HS-27A (cell line): ENCODE measurements around the gene UBE2J2.

Experiments
- DNase-seq: peaks from one replicate; pipeline ENCODE4 v3.0.0-alpha.2; 2012; ENCODE audit warnings: low read depth, missing footprints

UBE2J2 gene

DNA sequence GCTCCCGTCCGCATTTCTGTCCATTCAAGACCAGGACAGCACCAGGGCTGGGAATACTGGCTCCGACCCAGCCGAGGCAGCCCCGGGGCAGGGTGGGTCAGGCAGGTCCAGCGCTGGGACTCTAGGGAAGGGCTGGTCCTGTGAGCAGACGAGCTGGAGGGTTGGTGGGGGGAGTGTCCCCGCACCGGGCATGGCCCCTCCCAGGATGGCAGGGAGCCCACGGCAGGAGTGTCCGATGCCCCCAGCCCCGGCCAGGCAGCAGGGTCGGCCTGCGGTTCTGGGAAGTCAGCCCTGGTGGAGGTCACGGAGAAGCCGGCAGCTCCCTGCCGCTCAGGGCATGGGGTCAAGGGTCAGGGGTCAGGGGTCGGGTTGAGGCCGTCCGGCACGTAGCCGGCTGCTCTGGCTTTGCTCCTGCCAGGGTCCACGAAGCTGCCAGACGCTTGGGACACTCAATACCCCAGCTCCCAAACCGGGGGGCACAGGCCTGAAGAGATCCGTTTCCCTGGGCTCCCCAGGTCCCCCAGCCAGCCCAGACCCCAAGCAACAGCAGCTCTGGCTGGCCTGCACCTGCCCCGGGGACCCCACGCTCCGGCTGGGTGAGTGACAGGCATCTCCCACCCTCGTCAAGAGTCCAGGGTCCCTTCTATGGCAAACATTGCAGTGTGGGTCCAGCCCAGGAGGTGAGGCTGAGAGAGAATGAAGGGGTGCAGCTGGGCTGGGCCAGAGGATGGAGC lies 33.9 kb downstream of the UBE2J2 start:
- DNase-seq: no peak

DNA sequence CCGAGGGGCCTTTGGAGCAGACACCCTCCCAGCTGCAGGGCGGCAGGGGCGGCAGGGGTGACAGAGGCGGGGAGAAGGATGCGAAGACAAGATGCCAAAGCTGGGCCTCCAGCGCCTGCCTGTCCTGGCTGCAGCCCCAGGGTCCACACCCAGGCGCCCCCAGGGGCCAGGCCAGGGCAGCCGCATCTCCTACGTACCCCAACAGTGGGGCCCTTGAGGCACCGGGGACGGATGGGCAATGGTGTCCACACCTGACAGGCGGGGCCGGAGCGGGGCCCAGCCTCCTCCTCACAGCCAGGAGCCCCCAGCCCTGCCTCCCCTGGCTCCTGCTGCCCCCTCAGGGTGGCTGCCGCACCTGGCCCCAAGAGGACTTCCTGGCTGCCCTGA lies 34.4 kb downstream of the UBE2J2 start:
- DNase-seq: no peak

DNA sequence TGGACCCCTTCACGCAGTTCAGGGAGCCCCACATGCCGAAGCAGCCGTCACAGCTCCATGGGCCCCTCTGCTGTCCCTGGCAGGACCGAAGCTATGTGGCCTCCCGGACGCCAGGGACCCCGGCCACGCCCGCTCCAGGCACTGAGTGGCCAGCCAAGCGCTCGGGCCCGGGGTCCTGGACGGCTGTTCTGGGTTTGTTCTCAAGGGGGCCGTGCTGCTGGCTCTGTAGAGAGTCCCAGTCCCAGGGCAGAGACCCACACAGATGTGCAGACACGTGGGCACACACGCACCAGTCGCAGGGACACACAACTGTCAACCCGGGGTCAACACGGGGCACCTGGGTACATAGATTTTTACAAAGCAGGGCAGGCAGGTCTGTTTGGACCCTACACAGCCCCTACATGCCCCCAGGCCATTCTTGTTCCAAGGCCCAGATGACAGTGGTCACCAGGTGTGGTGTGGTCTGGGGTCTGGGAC lies 34.9 kb downstream of the UBE2J2 start:
- DNase-seq: no peak

DNA sequence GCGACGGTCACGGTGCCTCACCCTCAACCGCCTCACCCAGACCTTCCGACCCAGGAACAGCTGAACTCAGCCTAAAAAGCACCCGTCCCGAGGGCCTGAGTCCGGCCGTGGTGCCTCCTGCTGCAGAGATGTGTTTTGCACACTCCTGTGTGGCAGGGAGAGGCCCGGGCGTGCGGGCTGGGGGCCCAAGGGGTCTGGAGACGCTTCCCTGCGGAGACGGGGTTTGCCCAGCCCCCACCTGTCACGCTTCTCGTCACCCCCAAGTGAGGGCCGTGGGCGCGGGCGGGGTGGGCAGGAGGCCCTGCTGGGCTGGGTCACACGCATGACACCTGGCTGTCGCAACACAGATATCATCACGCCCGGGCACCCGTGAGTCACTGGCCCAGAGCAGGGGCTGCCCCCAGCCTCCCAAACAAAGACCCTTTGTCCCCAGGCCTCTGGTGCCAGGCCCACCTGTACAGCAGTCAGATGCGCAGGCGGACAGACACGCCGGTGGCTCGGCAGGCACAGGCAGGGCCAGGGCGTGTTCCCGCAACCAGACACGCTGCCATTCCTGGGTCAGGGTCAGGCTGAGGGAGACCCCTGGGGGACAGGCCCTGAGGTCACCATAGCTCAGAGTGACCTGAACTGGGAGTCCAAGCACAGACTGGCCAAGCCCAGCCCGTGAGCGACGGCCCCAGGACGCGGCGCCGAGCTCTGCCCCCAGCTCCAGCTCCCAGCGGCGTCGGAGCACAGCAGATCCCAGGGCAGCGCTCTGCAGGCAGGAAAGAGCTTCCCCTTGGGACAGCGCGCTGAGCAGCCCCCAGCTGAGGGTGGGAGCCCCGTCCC lies 35.6 kb downstream of the UBE2J2 start:
- no peak for DNase-seq

DNA sequence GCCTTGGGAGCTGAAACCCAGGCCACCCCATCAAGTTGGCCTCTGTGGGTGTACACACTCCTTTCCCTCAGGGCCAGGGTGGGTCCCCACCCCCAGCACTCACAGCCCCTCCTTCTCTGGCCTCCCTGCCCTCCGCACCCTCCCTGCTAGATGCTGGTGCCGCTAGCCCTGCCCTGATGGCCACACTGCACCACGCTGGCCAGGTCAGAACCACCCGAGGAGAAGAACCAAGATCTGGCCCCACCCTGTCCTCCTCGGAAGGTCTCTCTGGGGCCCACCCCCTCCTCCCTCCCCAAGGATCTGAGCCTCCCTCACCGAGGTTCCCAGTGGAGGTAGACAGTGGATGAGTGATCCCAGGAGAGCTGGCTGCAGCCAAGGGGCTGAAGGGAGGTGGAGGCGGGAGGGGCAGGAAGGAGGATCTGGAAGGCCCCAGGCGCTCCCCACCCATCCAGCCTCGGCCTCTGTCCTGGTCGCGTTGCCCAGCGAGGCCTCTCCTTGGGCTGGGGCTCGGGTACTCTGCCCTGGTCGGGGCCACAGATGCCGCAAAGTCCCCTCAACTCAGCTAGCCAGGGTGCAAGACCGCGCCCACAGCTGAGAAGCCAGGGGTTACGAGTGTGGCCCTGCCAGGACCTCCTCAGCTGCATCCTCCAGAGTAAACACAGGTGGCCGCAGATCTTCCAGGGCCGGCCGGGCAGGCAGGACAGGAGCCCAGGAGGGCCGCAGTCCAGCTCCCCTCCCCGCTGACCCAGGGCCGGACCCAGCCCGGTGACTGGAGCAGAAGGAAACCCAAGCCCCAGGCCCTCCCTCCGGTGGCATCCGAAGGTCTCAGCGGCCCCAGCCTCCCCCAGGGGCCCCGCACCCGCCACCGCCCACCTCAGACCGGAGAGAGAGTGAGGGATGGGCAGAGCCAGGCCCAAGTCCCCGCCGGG lies 36.4 kb downstream of the UBE2J2 start:
- DNase-seq: no peak

DNA sequence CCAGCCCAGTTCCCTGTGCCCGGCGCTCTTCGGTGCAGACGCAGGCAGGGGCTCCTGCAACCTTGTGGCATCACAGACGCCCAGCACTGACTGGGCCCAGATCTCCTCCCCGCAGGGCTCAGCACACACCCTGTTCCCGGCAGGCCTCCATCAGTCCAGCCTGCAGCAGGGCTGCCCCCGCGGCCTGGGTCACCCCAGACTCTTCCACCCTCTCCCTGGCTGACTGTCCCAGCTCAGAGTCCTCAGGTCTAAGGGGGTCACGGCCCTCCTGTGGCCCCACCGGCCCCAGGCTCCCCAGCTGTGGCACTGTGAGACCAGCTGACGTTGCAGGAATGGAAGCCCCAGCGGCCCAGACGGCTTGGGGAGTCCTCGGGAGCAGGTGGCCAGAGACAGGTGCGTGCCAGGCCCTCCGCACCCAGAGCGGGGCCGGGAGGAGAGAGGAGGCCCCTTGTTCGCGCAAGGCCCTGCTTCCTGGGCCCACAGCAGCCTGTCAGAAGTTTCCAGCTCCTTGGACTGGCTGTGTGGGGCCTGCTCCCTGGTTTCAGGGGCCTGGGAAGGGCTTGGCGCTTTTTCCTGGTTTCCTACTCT lies 37.4 kb downstream of the UBE2J2 start:
- no peak for DNase-seq

DNA sequence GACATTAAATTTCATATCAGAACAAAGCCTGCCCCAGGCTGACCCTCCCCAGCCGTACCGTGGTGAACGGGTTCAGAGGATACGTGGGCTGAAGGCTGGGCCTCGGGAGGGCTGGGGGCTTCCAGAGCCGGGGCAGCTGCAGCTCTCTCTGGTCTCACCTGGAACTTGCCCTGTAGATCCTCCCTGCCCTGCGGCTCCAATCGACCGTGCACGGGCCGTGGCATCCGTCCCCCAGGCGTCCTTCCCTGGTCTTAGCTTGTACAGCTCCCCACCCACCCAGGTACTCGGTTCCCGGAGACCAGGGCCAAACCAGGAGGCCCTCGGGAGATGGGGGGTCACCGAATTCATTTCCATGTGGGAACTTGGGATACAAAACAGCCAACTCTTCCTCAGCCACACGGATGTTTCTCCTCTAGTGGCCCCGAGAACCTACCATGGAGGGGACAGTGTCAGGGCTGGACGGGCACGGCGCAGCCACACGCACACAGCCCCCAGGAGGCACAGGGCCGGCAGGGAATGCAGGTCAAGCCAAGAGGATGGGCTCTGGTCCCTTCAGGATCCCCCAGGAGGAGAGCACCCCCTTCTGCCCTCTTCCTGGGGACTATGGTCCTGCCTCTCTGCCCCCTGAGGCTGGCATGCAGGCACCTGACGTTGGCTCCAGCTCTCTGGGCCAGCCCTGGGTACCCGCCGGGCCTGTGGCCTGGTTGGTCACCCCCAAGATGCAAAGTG lies 38.5 kb downstream of the UBE2J2 start:
- DNase-seq: no peak

DNA sequence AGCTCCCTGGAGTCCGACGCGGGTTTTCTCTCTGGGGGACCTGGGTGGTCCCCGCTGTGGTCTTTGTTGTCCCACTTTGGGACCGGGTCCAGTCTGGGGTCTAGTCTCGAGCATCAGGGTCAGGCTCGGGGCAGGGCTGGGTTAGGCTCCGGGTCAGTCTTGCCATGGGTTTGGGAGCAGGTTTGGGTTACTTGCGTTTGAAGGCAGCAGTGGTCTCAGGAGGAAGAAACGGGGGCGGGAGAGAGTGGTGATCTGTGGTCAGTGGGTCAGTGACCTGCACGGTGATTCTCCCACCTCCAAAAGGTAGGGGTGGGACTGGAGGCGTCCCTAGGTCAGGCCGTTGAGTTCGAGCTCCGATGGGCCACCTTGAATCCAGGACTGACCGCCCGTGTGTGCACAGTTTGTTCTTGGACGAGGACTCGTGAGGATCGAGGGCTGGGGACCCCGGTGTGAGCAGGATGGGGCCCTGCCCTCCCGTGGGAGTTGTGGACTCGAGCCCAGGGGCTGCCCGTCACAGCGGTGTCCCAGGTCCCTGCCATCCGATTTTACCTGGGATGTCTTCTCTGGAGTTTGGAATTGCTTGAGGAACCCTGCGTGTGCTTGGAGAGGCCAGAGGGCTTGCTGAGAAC lies 39.4 kb downstream of the UBE2J2 start:
- no peak for DNase-seq

DNA sequence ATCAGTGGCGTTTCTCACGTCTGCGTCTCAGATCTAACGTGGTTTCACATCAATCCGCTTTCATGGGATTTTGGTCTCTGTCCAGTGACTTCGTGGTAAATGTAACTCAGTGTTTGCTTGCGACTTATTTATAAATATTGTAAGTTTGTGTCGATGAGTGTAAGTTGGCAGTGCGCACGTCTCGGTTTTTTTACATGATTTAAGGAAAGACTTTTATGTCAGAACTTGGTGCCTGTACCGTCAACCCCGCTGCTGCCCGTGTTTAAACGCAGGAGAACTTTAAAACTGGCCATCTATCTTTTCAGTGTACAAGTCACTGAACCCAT lies 40.1 kb downstream of the UBE2J2 start:
- DNase-seq: no peak

DNA sequence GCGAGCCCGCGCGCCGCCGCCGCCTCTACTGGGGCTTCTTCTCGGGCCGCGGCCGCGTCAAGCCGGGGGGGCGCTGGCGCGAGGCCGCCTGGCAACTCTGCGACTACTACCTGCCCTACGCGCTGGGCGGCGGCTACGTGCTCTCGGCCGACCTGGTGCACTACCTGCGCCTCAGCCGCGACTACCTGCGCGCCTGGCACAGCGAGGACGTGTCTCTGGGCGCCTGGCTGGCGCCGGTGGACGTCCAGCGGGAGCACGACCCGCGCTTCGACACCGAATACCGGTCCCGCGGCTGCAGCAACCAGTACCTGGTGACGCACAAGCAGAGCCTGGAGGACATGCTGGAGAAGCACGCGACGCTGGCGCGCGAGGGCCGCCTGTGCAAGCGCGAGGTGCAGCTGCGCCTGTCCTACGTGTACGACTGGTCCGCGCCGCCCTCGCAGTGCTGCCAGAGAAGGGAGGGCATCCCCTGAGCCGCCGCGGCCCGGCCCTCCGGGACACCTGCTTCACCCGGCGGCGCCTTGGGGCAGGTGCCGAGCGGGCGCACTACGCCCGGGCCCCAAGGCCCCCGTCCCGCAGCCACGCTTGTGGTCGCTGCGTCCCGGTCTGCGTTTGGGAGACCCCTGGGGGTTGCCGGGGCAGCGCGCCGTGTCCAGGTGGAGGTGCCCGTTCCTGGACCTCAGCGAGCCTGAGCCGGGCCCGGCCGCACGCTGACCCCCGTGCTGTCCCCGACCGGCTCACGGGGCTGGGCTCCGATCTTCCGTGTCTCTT lies 40.7 kb downstream of the UBE2J2 start:
- no peak for DNase-seq

DNA sequence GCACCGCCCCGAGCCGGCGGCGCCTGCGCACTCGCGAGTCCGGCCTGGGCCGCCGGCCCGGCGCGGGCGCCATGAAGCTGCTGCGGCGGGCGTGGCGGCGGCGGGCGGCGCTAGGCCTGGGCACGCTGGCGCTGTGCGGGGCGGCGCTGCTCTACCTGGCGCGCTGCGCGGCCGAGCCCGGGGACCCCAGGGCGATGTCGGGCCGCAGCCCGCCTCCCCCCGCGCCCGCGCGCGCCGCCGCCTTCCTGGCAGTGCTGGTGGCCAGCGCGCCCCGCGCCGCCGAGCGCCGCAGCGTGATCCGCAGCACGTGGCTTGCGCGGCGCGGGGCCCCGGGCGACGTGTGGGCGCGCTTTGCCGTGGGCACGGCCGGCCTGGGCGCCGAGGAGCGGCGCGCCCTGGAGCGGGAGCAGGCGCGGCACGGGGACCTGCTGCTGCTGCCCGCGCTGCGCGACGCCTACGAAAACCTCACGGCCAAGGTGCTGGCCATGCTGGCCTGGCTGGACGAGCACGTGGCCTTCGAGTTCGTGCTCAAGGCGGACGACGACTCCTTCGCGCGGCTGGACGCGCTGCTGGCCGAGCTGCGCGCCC lies 41.4 kb downstream of the UBE2J2 start, which contains the start of gene B3GALT6:
TSS of gene B3GALT6 (plus strand) at position 30 of the 588 bp plus-strand sequence. CDS start at position 72, 42 bp downstream.
- no peak for DNase-seq

DNA sequence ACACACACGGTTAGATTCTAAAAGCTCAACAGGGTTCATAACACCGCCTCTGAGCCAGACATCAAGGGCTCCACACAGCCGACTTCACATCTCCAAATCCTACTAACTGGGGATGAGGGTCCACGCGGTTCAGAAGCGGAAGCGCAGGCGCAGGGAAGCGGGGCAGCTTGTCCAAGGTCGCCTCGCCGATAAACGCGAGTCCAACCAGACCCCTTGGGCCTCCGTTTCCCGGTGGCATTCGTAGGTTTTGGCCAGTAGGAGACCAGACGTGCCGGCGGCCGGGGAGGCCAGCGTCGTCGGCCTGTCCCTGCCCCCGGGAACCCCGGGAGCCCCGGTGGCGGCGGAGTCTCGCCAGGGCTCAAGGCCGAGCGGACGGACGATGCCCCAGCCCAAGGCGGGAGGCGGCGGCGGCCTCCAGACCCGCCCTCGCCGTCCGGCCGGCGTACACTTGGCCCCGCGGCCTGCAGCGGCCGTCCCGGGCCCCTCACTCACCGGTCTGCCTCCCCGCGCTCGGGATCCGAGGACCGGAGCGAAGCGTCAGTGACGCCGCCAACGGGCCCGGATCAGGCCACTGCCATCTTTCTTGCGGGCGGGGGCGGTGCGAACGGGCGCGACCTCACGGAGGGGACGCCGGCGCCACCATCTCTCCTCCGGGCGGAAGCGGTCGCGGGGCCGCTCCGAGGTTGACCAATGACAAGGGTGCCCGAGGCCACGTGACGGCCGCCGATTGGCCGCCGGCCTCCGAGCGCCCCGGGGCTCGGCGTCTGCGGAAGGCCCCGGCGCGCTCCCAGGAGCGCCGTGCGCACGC lies 42.0 kb downstream of the UBE2J2 start, which contains the start of gene SDF4:
TSS of gene SDF4 (minus strand) at position 602 of the 808 bp plus-strand sequence. CDS start 3,229 bp downstream, outside the sequence.
- peak; percentile 77 for DNase-seq

DNA sequence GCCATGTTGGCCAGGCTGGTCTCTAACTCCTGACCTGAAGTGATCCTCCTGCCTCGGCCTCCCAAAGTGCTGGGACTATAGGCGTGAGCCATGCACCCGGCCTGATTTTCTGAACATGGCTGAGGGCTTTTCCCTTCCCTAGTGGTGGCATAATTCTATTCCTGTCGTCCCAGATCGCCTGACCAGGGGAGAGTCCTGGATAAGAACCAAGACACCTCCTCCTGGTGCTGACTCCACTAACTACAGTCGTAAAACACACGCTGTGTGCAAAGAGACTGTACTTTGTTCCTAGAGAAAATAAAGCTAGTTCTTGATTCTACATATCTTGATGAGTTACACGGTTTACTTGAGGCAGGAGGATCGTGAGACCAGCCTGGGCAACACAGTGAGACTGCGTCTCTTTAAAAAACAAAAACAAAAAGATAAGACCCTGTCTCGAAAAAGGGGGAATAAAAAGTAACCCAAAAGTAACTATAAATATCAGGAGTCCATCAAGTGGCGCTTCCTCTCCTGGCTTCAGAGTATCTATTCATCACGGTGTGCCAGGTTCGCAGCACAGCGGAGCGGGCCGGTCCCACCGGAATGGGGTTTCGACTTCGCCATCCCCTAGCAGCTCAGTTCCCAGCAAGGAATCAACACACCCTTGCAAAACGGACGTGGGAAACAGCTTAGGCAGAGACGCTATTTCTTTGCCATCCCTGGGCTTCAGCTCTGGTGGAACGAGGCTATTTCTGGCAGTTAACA lies 42.8 kb downstream of the UBE2J2 start:
- no peak for DNase-seq

DNA sequence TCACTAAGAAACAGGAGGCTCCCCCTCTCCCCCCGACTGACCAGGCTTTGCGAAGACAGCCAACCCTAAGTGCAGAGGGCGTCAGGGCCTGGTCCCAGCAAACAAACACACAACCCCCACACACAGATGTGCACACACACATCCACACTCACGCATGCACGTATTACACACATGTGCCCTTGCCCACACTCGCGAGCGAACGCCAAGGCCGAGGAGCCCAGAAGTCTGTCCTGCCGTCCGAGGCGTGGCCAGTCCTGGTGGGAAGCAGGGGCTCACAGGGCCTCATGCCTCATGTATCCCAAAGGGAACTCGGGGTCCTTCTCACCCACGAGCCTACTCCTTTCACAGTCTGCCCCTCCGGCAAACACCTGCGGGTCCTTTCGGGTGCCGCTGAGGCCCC lies 43.9 kb downstream of the UBE2J2 start:
- DNase-seq: no peak

DNA sequence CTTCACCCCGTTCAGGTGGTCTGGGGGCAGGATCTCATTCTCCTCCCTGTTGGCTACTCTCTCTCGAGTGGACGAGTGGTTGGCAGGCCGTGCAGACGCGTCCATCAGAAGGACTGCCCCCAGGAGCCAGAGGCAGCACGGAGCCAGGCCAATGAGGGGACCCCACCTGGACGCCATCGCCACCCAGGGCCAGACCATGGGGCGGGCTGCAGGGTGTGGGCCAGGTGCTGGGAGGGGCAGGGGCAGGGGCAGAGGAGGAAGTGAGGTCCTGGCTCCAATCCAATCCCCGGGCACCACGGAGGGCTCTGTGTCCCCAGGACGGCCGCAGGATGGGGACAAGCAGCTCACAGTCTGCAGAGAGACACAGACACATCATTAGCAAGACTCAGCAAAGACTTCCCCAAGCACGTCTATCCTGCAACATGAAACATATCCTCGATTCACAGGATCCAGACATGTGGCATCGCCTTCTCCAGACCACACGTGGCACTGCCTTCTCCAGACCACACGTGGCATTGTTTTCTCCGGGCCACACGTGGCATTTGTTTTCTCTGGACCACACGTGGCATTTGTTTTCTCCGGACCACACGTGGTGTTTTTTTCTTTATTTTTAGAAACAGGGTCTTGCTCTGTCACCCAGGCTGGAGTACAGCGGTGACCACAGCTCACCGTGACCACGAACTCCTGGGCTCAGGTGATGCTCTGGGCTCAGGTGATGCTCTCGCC lies 44.9 kb downstream of the UBE2J2 start:
- no peak for DNase-seq

DNA sequence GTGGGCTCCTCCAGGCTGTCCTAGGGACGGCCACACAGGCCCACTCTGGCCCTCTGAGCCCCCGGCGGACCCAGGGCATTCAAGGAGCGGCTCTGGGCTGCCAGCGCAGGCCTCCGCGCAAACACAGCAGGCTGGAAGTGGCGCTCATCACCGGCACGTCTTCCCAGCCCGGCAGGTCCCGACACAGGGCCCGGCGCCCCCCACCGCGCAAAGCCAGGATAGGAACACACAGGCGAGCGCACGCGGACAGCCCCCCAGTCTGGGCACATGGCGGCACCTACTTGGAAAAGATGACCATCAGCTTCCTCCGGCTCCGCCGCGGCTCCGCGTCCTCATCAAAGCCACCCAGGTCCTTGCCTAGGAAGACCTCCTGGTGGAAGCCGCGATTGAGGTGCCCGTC lies 45.5 kb downstream of the UBE2J2 start:
- no peak for DNase-seq

DNA sequence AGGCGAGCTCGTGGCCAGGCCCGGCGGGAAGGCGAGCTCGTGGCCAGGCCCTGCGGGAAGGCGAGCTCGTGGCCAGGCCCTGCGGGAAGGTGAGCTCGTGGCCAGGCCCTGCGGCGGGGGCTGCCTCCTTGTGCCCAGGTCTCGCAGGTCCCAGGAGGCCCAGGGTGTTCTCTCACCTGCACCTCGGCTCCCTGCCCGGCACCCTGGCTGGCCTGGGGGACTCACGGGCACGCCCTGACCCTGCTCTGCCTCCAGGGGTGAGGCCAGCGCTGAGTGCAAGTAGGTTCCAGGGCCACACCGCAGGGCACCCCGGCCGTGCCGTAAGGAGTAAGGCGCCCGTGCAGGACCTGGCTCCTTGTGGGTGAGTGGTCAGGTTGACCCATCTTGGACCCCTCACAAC lies 46.3 kb downstream of the UBE2J2 start:
- DNase-seq: no peak
